ENCODE data around the gene MAML3.

- TF ChIP-seq, protein P1, sequence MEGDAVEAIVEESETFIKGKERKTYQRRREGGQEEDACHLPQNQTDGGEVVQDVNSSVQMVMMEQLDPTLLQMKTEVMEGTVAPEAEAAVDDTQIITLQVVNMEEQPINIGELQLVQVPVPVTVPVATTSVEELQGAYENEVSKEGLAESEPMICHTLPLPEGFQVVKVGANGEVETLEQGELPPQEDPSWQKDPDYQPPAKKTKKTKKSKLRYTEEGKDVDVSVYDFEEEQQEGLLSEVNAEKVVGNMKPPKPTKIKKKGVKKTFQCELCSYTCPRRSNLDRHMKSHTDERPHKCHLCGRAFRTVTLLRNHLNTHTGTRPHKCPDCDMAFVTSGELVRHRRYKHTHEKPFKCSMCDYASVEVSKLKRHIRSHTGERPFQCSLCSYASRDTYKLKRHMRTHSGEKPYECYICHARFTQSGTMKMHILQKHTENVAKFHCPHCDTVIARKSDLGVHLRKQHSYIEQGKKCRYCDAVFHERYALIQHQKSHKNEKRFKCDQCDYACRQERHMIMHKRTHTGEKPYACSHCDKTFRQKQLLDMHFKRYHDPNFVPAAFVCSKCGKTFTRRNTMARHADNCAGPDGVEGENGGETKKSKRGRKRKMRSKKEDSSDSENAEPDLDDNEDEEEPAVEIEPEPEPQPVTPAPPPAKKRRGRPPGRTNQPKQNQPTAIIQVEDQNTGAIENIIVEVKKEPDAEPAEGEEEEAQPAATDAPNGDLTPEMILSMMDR (IDR thresholded peaks at IDR 0.05 in 8 of 11, conservative IDR thresholded peaks at IDR 0.05 in 3 of 11), result no peak
- TF ChIP-seq POLR2A (IDR thresholded peaks at IDR 0.05), result no peak
- no peak for TF ChIP-seq POLR2AphosphoS5 (IDR thresholded peaks at IDR 0.05)
Observed at GRCh38 chr4:139813881-139814280, 340.1 kb downstream of the MAML3 start.

Data from spleen (tissue), 7 donors.